GM10248 (cell line): ENCODE data around the gene ANKRD24.

ENCODE experiments used
- CTCF ChIA-PET: fragments of 300-600 bp; sonication (Branson Sonifier 250); formaldehyde crosslinking; extraction: SDS; loops from one replicate; lab custom pipeline; 2021; ENCODE audit warnings: antibody characterized with exemption; lab: Yijun Ruan, JAX
- POLR2A ChIA-PET: fragments of 350-650 bp; sonication (Branson Sonifier 250); formaldehyde crosslinking; extraction: SDS; loops from one replicate; lab custom pipeline; 2020; ENCODE audit warnings: antibody characterized with exemption; lab: Yijun Ruan, JAX
- DNase-seq: peaks from one replicate; pipeline ENCODE4 v3.0.0; 2012; ENCODE audit errors: extremely low spot score
- TF ChIP-seq, protein P1 (sequence below): IDR thresholded peaks from 2 replicates; pipeline ENCODE4 v1.5.1; 2012; ENCODE audit warnings: mild to moderate bottlenecking, low read depth; ENCODE audit errors: extremely low read depth, missing control alignments, control extremely low read depth

ANKRD24 gene

DNA sequence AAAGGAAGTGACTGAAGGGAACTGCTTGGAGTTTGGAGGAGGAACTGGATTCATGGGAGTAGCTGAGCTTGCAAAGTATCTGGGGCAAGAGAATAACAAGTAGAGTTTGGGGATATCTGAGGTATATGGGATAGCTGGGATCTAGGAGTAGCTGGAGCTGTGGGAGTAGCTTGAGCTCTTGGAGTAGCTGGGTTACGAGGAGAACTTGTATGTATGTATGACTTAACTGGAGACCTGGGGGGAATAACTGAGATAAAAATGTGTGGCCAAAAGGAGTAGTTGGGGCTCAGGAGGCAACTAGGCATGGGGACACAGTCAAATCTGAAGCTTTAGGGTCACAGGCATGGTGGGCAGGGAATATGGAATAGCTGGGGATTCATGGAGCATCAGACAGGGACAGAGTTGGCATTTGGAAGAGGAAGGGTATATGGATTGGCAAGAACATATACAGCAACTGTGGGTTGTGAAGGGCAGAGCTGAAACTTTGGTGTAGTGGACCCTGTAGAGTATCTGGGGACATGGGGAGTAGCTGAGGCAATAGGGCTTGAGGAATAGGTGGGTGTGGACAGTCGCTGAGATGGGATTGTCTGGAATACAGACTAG is 18.6 kb downstream of the ANKRD24 start:
- TF ChIP-seq, protein P1, sequence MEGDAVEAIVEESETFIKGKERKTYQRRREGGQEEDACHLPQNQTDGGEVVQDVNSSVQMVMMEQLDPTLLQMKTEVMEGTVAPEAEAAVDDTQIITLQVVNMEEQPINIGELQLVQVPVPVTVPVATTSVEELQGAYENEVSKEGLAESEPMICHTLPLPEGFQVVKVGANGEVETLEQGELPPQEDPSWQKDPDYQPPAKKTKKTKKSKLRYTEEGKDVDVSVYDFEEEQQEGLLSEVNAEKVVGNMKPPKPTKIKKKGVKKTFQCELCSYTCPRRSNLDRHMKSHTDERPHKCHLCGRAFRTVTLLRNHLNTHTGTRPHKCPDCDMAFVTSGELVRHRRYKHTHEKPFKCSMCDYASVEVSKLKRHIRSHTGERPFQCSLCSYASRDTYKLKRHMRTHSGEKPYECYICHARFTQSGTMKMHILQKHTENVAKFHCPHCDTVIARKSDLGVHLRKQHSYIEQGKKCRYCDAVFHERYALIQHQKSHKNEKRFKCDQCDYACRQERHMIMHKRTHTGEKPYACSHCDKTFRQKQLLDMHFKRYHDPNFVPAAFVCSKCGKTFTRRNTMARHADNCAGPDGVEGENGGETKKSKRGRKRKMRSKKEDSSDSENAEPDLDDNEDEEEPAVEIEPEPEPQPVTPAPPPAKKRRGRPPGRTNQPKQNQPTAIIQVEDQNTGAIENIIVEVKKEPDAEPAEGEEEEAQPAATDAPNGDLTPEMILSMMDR = no peak
- ChIA-PET POLR2A (interaction anchor here (1.4 kb wide), 1 partner anchor 216 kb away, joined by 4 read pairs; the partner anchor contains the start of gene EEF2), CTCF (interaction anchor here (0.6 to 4.6 kb wide), 13 partner anchors 9 to 323 kb away, joined by 3 to 26 read pairs (median 8); partner anchors contain the start of gene EEF2)
- no peak for DNase-seq

DNA sequence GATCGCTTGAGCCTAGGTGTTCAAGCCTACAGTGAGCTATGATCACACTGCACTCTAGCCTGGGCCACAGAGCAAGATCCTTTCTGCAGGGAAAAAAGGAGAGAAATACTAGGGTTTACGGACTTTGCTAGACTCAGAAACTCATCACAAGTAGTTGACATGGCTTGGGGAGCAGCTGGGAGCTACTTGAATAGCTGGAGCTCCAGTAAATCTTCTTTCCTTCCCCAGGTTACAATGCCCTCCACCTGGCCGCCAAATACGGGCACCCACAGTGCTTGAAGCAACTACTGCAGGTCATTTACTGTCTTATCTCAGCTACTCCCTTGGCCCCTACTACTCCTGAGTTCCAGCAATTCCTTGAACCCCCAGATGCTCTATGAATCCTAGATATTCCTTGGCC is 19.3 kb downstream of the ANKRD24 start:
- POLR2A ChIA-PET = no interaction called here
- TF ChIP-seq, protein P1 = no peak
- no peak for DNase-seq
- CTCF ChIA-PET = interaction anchor here (0.9 to 4.6 kb wide), 14 partner anchors 10 to 380 kb away, joined by 3 to 26 read pairs (median 7); partner anchors contain the start of gene EEF2

DNA sequence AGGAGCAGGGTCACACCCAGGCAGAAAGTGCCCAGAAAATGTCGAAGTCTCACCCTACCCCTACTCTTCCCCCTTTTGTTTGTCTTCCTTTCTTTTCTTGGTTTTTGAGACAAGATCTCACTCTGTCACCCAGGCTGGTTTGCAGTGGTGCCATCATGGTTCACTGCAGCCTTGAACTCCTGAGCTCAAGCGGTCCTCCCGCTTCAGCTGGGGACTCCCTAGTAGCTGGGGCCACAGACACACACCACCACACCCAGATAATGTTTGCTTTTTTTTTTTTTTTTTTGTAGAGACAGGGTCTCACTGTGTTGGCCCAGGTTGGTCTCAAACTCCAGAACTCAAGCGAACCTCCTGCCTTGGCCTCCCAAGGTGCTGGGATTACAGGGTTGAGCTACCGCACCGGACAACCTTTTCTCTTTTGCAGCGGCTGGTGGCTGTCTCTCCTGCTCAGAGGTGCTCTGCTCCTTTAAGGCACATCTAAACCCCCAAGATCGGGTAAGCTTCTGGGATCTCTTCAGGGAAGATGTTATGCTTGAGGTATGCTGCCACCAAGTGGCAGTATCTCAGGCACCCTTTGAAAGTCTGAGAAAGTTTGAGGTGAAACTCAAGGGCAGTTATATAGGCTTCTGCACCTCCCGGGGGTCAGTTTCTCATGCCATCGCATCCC is 24.5 kb downstream of the ANKRD24 start:
- CTCF ChIA-PET = interaction anchor here (0.7 to 3.0 kb wide), 9 partner anchors 9 to 222 kb away, joined by 3 to 47 read pairs (median 6); partner anchors contain the start of gene EEF2
- no peak for DNase-seq

DNA sequence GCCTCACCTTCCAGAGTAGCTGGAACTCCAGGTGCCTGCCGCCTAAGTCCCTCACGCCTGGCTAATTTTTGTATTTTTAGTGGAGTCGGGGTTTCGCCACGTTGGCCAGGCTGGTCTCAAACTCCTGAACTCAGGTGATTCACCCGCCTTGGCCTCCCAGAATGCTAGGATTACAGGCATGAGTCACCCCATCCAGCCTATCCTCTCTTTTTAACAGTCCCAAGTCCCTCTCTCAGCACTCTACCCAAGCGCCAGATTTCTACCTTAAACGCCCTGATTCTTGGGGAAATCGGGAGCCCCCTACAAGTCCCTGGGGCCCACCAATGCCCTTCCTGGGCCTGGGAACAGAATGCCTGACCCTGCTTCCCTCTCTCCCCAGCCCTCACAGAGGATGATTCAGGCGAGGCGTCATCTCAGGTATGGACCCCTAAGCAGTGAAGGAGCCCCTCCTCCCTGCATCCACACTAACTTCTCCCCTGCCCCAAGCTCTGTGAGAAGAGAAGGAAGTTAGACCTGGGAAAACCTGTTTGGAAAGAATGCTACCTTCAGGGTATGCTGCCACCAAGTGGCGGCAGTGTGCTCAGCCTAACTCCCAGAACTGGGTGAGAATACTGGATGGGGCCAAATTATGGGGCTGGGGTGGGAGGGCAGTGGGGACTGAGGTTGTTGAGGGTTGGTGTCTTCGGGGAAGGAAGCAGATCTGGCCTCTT is 26.1 kb downstream of the ANKRD24 start:
- TF ChIP-seq, protein P1 = peak; percentile 61
- CTCF ChIA-PET = interaction anchor here (0.7 to 3.0 kb wide), 12 partner anchors 8 to 355 kb away, joined by 3 to 47 read pairs (median 4); no protein-coding TSS in a partner anchor
- peak; percentile 48 for DNase-seq
- POLR2A ChIA-PET = no interaction called here

More for the DNA sequence above, 24.5 kb downstream of the ANKRD24 start:
- TF ChIP-seq, protein P1 = peak; percentile 23
- POLR2A ChIA-PET = no interaction called here

DNA sequence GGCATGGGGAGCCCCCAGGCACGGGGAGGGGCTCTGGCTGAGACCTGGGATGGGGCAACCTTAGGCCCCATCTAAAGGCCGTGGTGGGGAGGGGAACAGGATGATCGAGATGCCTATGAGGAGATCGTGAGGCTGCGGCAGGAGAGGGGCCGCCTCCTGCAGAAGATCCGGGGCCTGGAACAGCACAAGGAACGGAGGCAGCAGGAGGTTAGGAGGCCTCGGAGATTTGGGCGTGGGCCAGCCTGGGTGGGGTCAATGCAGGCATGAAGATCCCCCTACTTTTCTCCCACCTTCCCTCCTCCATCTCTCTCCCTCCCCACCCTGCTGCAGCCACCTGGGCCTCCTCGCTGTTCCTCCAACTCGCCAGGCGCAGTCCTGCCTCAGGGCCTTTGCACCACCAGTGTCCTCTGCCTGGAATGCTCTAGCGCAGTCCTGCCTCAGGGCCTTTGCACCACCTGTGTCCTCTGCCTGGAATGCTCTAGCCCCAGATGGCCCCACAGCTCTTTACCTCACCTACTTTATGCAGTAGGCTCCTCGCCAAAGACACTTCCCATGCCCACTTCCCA is 27.8 kb downstream of the ANKRD24 start:
- DNase-seq = no peak
- ChIA-PET CTCF (interaction anchor here (1.3 kb wide), 1 partner anchor 70 kb away, joined by 4 read pairs; no protein-coding TSS in a partner anchor), POLR2A (no interaction called here)
- TF ChIP-seq, protein P1 = no peak

DNA sequence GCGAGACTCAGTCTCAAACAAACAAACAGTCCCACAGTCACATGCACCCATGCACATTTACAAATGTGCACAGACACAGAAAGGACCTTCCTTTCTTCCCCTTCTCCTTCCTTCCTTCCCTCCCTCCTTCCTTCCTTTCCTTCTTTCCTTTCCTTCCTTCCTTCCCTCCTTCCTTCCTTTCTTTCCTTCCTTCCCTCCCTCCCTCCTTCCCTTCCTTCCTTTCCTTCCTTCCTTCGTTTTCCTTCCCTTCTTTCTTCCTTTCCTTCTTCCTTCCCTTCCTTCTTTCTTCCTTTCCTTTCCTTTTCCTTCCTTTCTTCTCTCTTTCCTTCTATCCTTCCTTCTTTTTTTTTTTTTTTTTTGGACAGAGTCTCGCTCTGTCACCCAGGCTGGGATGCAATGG is 30.6 kb downstream of the ANKRD24 start:
- ChIA-PET POLR2A (no interaction called here), CTCF (no interaction called here)
- DNase-seq = no peak
- TF ChIP-seq, protein P1 = no peak
